GM23338 (cell line): ENCODE data around the gene ARRDC5.

ENCODE experiments used
- CREB1 ChIP-seq: fragments of 250-450 bp; sonication (Bioruptor Pico); IDR thresholded peaks from 2 replicates; pipeline ENCODE4 v1.5.0; 2020; ENCODE audit warnings: low read depth, mild to moderate bottlenecking, moderate library complexity
- EZH2 ChIP-seq: fragments of 200-600 bp; sonication (generic); IDR thresholded peaks from one replicate; pipeline ENCODE4 v1.8.0; 2017; ENCODE audit warnings: antibody characterized with exemption, mild to moderate bottlenecking, low read depth; ENCODE audit not compliant: unreplicated experiment
- EZH2phosphoT487 ChIP-seq: fragments of 200-600 bp; sonication (generic); IDR thresholded peaks from one replicate; pipeline ENCODE4 v1.8.1; 2018; ENCODE audit warnings: antibody characterized with exemption; ENCODE audit not compliant: unreplicated experiment
- JUNB ChIP-seq: IDR thresholded peaks from one replicate; pipeline ENCODE4 v1.6.1; 2016; ENCODE audit warnings: antibody characterized with exemption; ENCODE audit not compliant: unreplicated experiment
- NANOG ChIP-seq: IDR thresholded peaks from 2 replicates; pipeline ENCODE4 v1.6.1; 2016; ENCODE audit warnings: antibody characterized with exemption, borderline replicate concordance
- POLR2AphosphoS5 ChIP-seq: IDR thresholded peaks from 2 replicates; pipeline ENCODE4 v1.6.1; 2016; ENCODE audit warnings: antibody characterized with exemption, low read depth
- STAT1 ChIP-seq: IDR thresholded peaks from one replicate; pipeline ENCODE4 v1.6.1; 2016; ENCODE audit warnings: antibody characterized with exemption; ENCODE audit not compliant: unreplicated experiment
- TF ChIP-seq, protein P1 (sequence below), 2 experiments: fragments of 200-600 bp in 1 of 2; sonication (generic) in 1 of 2; conservative IDR thresholded peaks; 2 replicates each; pipeline versions ENCODE4 v1.5.1 to v1.6.1; 2016 to 2017; ENCODE audit warnings: antibody characterized with exemption in 2 of 2, low read depth in 2 of 2, mild to moderate bottlenecking in 2 of 2, moderate library complexity in 1 of 2
- TF ChIP-seq, protein P2 (sequence below): IDR thresholded peaks from 2 replicates; pipeline ENCODE4 v1.6.1; 2016; ENCODE audit warnings: antibody characterized with exemption
- TF ChIP-seq, protein P3 (sequence below): IDR thresholded peaks from one replicate; pipeline ENCODE4 v1.6.1; 2018; ENCODE audit warnings: antibody characterized with exemption; ENCODE audit not compliant: unreplicated experiment

- TF ChIP-seq NANOG (no peak), EZH2phosphoT487 (no peak), EZH2 (no peak), POLR2AphosphoS5 (no peak), JUNB (no peak), CREB1 (CRISPR knock-in tag) (no peak), STAT1 (no peak)
- TF ChIP-seq, protein P1, sequence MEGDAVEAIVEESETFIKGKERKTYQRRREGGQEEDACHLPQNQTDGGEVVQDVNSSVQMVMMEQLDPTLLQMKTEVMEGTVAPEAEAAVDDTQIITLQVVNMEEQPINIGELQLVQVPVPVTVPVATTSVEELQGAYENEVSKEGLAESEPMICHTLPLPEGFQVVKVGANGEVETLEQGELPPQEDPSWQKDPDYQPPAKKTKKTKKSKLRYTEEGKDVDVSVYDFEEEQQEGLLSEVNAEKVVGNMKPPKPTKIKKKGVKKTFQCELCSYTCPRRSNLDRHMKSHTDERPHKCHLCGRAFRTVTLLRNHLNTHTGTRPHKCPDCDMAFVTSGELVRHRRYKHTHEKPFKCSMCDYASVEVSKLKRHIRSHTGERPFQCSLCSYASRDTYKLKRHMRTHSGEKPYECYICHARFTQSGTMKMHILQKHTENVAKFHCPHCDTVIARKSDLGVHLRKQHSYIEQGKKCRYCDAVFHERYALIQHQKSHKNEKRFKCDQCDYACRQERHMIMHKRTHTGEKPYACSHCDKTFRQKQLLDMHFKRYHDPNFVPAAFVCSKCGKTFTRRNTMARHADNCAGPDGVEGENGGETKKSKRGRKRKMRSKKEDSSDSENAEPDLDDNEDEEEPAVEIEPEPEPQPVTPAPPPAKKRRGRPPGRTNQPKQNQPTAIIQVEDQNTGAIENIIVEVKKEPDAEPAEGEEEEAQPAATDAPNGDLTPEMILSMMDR (conservative IDR thresholded peaks at IDR 0.05; ENCODE audit: low read depth in 2 of 2), result no peak
- TF ChIP-seq, protein P2, sequence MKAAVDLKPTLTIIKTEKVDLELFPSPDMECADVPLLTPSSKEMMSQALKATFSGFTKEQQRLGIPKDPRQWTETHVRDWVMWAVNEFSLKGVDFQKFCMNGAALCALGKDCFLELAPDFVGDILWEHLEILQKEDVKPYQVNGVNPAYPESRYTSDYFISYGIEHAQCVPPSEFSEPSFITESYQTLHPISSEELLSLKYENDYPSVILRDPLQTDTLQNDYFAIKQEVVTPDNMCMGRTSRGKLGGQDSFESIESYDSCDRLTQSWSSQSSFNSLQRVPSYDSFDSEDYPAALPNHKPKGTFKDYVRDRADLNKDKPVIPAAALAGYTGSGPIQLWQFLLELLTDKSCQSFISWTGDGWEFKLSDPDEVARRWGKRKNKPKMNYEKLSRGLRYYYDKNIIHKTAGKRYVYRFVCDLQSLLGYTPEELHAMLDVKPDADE, result no peak
- TF ChIP-seq, protein P3, sequence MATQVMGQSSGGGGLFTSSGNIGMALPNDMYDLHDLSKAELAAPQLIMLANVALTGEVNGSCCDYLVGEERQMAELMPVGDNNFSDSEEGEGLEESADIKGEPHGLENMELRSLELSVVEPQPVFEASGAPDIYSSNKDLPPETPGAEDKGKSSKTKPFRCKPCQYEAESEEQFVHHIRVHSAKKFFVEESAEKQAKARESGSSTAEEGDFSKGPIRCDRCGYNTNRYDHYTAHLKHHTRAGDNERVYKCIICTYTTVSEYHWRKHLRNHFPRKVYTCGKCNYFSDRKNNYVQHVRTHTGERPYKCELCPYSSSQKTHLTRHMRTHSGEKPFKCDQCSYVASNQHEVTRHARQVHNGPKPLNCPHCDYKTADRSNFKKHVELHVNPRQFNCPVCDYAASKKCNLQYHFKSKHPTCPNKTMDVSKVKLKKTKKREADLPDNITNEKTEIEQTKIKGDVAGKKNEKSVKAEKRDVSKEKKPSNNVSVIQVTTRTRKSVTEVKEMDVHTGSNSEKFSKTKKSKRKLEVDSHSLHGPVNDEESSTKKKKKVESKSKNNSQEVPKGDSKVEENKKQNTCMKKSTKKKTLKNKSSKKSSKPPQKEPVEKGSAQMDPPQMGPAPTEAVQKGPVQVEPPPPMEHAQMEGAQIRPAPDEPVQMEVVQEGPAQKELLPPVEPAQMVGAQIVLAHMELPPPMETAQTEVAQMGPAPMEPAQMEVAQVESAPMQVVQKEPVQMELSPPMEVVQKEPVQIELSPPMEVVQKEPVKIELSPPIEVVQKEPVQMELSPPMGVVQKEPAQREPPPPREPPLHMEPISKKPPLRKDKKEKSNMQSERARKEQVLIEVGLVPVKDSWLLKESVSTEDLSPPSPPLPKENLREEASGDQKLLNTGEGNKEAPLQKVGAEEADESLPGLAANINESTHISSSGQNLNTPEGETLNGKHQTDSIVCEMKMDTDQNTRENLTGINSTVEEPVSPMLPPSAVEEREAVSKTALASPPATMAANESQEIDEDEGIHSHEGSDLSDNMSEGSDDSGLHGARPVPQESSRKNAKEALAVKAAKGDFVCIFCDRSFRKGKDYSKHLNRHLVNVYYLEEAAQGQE, result no peak
Measured at GRCh38 chr19:4910594-4911281, 8.0 kb upstream of the ARRDC5 start.
